GM13977 (cell line): ENCODE measurements around the gene TRMU.
"Not testable (repeated sequence)": the region's sequence is repeated elsewhere in the genome, so short reads cannot be mapped to it uniquely, and the experiment has no call there.

ENCODE experiments used
- DNase-seq: peaks from one replicate; pipeline ENCODE4 v3.0.0; 2012; ENCODE audit warnings: low spot score
- CTCF ChIP-seq: IDR thresholded peaks from 2 replicates; pipeline ENCODE4 v1.5.1; 2012; ENCODE audit warnings: mild to moderate bottlenecking, control low read depth; ENCODE audit not compliant: insufficient read depth; ENCODE audit errors: extremely low read depth, missing control alignments
- in situ Hi-C: fragments of 300-500 bp; cut with MboI; formaldehyde crosslinking; loops from one replicate; pipeline ENCODE4 v1.12.0; 2022; ENCODE audit warnings: low sequenced_read_pairs, low pct_unique_long_range_greater_than_20kb, mixed read lengths, inconsistent platforms; ENCODE audit not compliant: unreplicated experiment

The TRMU gene

GRCh38 chr22:46303347-46303965 is 32.1 kb upstream of the TRMU start:
- in situ Hi-C loops: loop anchor here (10.0 kb wide), 1 partner anchor 289 kb away; no protein-coding TSS in a partner anchor
- DNase-seq: no peak
- TF ChIP-seq CTCF: no peak

GRCh38 chr22:46308283-46308988 is 27.1 kb upstream of the TRMU start:
- no peak for TF ChIP-seq CTCF
- in situ Hi-C loops: loop anchor here (10.0 kb wide), 1 partner anchor 294 kb away; no protein-coding TSS in a partner anchor
- DNase-seq: no peak

- no peak for DNase-seq
- in situ Hi-C loops: loop anchor here (10.0 kb wide), 2 partner anchors 185 to 295 kb away; no protein-coding TSS in a partner anchor
- no peak for TF ChIP-seq CTCF
Observed at GRCh38 chr22:46309526-46310085, 25.9 kb upstream of the TRMU start.

GRCh38 chr22:46312056-46312455 is 23.5 kb upstream of the TRMU start:
- no peak for DNase-seq
- no peak for TF ChIP-seq CTCF
- in situ Hi-C loops: loop anchor here (10.0 kb wide), 1 partner anchor 187 kb away; no protein-coding TSS in a partner anchor

GRCh38 chr22:46312848-46313247 is 22.7 kb upstream of the TRMU start:
- in situ Hi-C loops: loop anchor here (10.0 kb wide), 1 partner anchor 188 kb away; no protein-coding TSS in a partner anchor

GRCh38 chr22:46315976-46316375 is 19.5 kb upstream of the TRMU start:
- TF ChIP-seq CTCF: no peak
- in situ Hi-C loops: loop anchor here (10.0 kb wide), 1 partner anchor 191 kb away; no protein-coding TSS in a partner anchor
- no peak for DNase-seq

More at GRCh38 chr22:46312848-46313247, 22.7 kb upstream of the TRMU start:
- not testable (repeated sequence) for DNase-seq

GRCh38 chr22:46317646-46318045 is 17.9 kb upstream of the TRMU start:
- in situ Hi-C loops: loop anchor here (10.0 kb wide), 1 partner anchor 193 kb away; no protein-coding TSS in a partner anchor
- DNase-seq: no peak
- no peak for TF ChIP-seq CTCF
